ENCODE measurements around the gene DNAJC30.
"Not testable (repeated sequence)": the region's sequence is repeated elsewhere in the genome, so short reads cannot be mapped to it uniquely, and the experiment has no call there.

DNAJC30 gene

GRCh38 chr7:73680501-73680900 is 2.8 kb downstream of the DNAJC30 start:
- Histone ChIP-seq H3K4me3 (ENCODE audit: low read depth, low read length) (no peak overlapping the region), H3K9me3 (no peaks in the 10 kb centered on the region), H3K36me3 (peaks cover 12% of the 10 kb centered on the region), H3K27me3 (no peaks in the 10 kb centered on the region), H3K4me1 (no peaks in the 10 kb centered on the region)
- no peak for DNase-seq
- TF ChIP-seq CTCF (IDR thresholded peaks at IDR 0.05; ENCODE audit: low read depth, low read length) = no peak

GRCh38 chr7:73679709-73680108 is 3.5 kb downstream of the DNAJC30 start:
- Histone ChIP-seq H3K4me1 (no peaks in the 10 kb centered on the region), H3K27me3 (no peaks in the 10 kb centered on the region), H3K9me3 (no peaks in the 10 kb centered on the region), H3K4me3 (ENCODE audit: low read depth, low read length) (no peak overlapping the region), H3K36me3 (peaks cover 12% of the 10 kb centered on the region)
- DNase-seq = no peak
- TF ChIP-seq CTCF (IDR thresholded peaks at IDR 0.05; ENCODE audit: low read depth, low read length) = no peak

- DNase-seq = no peak
Measured at GRCh38 chr7:73678862-73679261, 4.4 kb downstream of the DNAJC30 start.

GRCh38 chr7:73676062-73676461 is 7.2 kb downstream of the DNAJC30 start:
- not testable (repeated sequence) for H3K4me1 ChIP-seq; H3K4me3 ChIP-seq (ENCODE audit: low read depth, low read length)

More at GRCh38 chr7:73678862-73679261, 4.4 kb downstream of the DNAJC30 start:
- Histone ChIP-seq H3K9me3 (no peaks in the 10 kb centered on the region), H3K27me3 (no peaks in the 10 kb centered on the region), H3K36me3 (peaks cover 12% of the 10 kb centered on the region), H3K4me1 (no peaks in the 10 kb centered on the region), H3K4me3 (ENCODE audit: low read depth, low read length) (no peak overlapping the region)
- no peak for TF ChIP-seq CTCF (IDR thresholded peaks at IDR 0.05; ENCODE audit: low read depth, low read length)

GRCh38 chr7:73674468-73675124 is 8.7 kb downstream of the DNAJC30 start:
- Histone ChIP-seq H3K4me1 (no peaks in the 10 kb centered on the region), H3K27me3 (no peaks in the 10 kb centered on the region), H3K4me3 (ENCODE audit: low read depth, low read length) (no peak overlapping the region), H3K36me3 (peaks cover 12% of the 10 kb centered on the region), H3K9me3 (no peaks in the 10 kb centered on the region)
- TF ChIP-seq CTCF (IDR thresholded peaks at IDR 0.05; ENCODE audit: low read depth, low read length) = no peak
- no peak for DNase-seq

More at GRCh38 chr7:73676062-73676461, 7.2 kb downstream of the DNAJC30 start:
- not testable (repeated sequence) for DNase-seq, H3K9me3 ChIP-seq, H3K27me3 ChIP-seq
- peaks cover 12% of the 10 kb centered on the region for H3K36me3 ChIP-seq

- Histone ChIP-seq H3K4me1 (no peaks in the 10 kb centered on the region), H3K36me3 (no peaks in the 10 kb centered on the region), H3K9me3 (no peaks in the 10 kb centered on the region), H3K27me3 (0 out of 2 replicates have a peak, but pooled peaks cover 3% of the 10 kb centered on the region), H3K4me3 (ENCODE audit: low read depth, low read length) (no peak overlapping the region)
- no peak for DNase-seq
- TF ChIP-seq CTCF (IDR thresholded peaks at IDR 0.05; ENCODE audit: low read depth, low read length) = no peak
Measured at GRCh38 chr7:73671857-73672445, 11.3 kb downstream of the DNAJC30 start.
